GOT3 (cell line): ENCODE results near the gene OR2C3.
"Not testable (repeated sequence)": the region's sequence is repeated elsewhere in the genome, so short reads cannot be mapped to it uniquely, and the experiment has no call there.

Experiments used
- DNase-seq: peaks from one replicate; lab custom pipeline; 2025; ENCODE audit warnings: mixed read lengths; lab: John Stamatoyannopoulos, UW

OR2C3 gene

DNA sequence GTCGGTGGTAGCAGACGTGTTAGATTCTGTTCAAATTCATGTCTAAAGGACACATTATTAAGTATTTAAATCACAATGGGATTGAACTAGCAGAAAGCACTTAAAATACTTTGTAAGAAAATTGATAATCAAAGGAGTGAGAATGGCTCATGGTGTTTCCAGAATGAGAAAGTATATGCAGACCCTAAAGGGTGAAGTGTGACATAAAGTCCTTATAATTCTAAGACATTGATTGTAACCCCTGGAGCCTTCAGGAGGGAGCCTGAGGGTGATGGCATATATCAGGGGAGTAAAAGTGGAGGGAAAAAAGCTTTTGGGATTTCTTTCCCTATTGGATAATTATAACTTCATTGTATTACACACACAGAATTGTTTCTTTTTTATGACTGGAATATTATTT is at the start of gene OR2C3:
Gene OR2C3, minus strand, starts transcription at position 101 of the 400 bp plus-strand sequence. CDS start 3,929 bp downstream, outside the sequence.
- DNase-seq, result no peak

GRCh38 chr1:247578946-247579460 is 42.8 kb upstream of the OR2C3 start:
- DNase-seq, result no peak

DNA sequence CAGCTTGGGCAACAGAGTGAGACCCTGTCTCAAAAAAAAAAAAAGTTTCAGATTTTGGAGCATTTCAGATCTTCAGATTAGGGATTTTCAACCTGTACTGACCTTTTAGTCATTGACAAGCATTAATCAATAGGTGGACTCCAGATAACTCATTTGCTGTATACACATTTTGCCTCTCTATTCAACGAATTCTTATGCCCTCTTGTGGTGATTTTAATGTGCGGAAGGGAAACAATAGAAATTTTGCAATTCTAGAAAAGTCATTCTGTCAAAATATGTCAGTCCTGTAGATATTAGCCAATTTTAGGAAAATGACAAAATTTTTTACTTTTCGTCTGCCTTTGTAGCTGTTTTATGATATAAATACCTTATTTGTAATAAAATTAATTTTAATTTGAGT is 40.3 kb upstream of the OR2C3 start:
- DNase-seq, result no peak

- DNase-seq, result no peak
These were observed 38.4 kb upstream of the OR2C3 start for GRCh38 chr1:247574664-247575063.

DNA sequence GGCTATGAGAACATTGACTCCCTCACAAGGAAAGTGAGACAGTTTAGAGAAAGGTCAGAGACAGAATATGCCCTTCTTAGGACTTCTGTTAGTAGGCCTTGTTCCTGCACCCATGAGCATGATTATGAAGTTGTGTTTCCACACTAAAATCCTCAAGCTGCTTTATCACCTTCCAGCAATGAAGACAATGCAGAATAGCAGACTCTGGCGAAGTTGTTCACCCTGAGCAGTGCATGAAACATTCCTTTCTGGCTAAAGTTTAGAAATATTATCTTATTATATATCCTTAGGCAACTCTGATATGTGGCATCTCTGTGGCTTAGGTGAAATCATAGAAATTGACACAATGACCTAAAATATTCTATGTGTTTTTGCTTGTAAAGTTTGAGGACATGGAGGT is 38.0 kb upstream of the OR2C3 start:
- DNase-seq, result no peak

DNA sequence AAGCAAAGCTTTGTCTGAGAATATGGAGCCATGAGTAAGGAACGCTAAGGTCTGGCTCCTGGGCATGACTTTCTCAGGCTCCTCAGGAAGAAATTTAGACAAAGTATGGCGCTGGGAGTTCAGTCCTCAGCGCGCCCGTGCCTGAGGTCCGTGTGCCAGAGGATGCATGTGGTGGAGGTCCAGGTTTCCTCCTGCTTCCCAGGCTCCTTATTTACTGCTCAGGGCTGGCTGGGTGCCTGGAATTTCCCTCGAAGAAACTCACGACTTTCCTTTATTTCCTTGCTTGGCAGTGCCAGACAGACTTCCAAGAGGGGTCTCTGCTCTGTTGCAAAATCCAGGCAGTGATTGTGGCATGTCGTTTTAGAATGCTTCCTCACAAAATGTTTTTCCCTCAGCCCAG is 26.0 kb upstream of the OR2C3 start:
- no peak for DNase-seq

DNA sequence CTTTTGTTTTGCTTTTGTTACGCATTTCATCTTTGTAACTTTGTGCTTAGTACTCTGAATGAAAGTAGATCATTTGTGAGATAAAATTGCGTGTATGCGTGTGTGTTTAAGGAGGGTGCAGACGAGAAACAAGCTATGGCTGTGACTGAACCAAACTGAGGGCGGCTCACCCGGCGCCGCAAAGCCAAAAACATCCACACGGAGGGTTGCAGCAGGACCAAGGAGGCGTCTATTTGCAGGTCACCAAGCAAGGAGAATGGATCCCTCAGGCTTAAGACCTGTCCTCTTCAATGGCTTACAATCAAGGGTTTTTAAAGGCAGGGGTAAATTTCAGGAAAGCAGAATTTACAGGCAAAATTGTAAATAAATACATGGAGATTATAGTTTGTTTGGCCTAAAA is 25.5 kb upstream of the OR2C3 start:
- no peak for DNase-seq

- DNase-seq, result no peak
These were observed 21.9 kb upstream of the OR2C3 start for GRCh38 chr1:247557926-247558674.

DNA sequence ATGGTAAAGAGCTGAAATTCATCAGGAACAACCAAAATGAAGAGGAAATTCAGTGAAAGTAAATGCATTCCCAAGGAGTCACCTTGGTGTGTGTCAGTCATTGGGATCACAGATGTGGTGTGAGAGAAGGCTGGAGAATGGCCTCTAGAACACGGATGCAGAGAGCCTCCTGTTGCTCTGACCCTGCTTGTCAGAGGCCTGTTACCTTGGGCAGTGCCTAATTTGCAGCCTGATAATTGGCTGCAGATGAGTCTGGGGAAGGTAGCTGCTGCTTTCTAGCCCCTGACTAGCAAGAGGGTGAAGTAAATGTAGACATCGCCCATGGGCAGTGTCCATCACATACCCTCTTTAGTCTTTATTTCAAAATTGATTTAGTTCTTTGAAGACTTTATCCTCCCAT is 16.0 kb upstream of the OR2C3 start:
- no peak for DNase-seq

DNA sequence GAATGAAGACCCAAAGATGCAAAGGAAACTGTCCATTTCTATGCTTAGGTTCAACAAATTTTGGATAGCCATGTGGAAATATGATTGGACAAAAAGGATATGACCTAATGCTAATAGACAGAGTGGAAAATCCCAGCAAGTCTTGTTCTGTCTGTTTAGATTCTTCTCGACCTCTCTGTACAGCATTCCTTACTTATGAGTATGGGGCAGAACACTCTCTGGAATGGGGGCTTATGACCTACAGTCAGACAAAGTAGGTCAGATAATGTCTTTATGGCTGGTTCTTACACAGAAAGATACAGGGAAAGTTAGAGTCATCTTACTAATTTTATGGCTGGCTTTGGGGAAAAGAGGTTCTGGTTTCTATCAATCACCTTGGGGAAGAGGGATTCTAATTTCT is 15.5 kb upstream of the OR2C3 start:
- no peak for DNase-seq

DNA sequence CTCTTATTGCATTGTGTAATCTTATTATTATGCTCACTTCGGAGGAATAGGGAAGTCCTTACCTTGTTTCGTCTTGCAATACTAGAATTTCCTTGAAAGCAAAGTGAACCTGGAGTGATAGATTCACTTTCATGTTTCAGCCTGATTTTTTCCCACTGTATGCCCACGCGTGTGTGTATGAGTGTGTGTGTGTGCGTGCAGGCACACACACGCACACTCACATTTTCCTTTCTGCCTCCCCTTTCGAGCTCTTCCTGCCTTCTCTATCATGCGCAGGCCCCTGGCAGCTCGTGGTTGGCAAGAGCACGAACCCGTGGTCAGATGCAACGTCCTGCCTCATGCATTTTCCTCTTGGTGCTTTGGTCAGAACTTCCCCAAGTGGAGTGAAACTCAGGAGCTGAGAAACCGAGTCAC is 12.5 kb upstream of the OR2C3 start, which contains the start of gene GCSAML:
Gene GCSAML, plus strand, starts transcription at position 366 of the 414 bp plus-strand sequence. CDS start 58 bp downstream, outside the sequence.
- no peak for DNase-seq

- no peak for DNase-seq
These were observed 11.9 kb upstream of the OR2C3 start for GRCh38 chr1:247548092-247548491.

DNA sequence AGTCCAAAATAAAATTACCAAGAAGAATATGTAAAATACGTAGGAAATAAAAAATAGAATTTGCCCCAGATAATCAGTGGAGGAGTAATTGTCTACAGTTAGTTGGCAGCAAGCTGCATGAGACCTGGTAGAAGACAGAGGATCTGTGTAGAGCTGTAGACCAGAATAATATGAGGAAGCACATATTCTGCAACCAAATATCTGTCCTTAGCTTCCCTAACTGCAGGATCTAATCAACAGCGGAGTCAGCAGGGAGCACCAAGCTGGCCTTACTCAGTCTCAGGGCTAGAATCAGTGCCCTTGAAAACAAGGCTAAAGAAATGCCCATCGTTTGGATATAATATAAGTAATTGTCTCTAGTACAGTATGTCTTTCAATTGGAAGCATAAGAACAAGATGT is 6.6 kb upstream of the OR2C3 start:
- no peak for DNase-seq

- no peak for DNase-seq
These were observed 4.3 kb upstream of the OR2C3 start for GRCh38 chr1:247540581-247540980.

DNA sequence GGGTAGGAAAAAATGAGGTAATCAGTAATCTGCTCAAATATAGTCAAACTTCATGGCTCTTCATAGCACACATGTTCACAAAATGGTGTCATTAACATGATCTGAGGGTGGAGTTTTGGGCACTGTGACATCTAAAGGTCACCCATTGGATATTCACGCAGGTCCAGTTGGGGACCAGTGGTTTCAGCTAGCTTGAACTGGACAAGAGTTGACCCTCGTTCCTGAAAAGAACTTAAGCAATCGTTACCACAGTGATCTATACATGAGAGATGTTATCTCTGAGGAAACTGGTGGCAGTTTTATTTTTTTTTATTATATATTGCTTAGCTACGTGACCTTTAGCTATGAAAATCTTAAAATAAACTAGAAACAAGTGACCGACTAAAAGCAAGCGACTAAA is 3.0 kb upstream of the OR2C3 start:
- DNase-seq, result no peak

DNA sequence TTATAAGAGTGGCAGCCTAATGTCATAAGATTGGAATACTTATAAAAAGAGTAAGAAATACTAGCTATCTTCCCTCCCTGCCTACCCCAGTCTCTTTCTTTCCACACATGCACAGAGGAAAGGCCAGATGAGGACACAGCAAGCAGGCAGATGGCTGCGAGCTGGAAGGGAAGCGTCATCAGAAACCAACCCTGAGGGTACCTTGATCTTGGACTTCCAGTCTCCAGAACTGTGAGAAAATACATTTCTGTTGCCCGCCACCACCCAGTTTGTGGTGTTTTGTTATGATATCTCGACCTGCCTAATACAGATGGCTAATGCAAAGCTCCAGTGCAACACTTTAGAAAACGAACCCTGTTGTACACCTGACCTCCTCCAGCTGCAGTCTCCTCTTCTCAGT is 2.3 kb upstream of the OR2C3 start:
- DNase-seq, result no peak

- no peak for DNase-seq
These were observed 838 bp downstream of the OR2C3 start for GRCh38 chr1:247535402-247535801.

GRCh38 chr1:247531937-247532336 is 4.3 kb downstream of the OR2C3 start:
- DNase-seq, result no peak

- DNase-seq, result no peak
These were observed 5.5 kb downstream of the OR2C3 start for GRCh38 chr1:247530785-247531184.

GRCh38 chr1:247529771-247530355 is 6.4 kb downstream of the OR2C3 start:
- no peak for DNase-seq

DNA sequence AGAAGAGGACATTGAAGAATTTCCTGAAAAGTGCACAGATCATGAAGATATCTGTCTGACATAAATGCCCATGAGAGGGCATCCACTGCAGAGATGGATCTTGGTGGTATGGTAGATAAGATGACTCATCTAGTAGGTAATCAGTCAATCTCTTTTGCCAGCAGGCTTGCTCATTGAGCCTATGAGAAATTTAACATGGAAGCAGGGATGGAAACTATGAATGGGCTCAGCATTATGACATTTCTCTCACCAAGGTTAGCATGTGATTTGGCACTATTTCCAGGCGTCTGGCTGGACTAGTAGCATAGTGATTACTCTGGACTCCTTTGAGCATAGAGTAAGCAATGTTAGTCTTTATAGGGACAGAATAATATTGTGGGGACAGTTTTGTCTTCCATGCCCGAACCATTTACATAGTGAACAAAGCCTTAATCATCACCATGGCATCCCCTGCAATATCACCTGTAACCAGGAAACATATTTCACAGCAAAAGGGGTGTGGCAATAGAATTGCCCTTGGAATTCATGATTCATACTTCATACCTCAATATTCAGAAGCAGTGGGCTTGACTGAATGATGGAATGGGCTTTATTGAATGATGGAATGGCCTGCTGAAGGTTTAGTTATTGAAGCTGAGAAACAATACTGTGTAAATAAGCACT is 7.3 kb downstream of the OR2C3 start:
- no peak for DNase-seq

GRCh38 chr1:247521886-247522285 is 14.4 kb downstream of the OR2C3 start:
- not testable (repeated sequence) for DNase-seq

- DNase-seq, result no peak
These were observed 17.7 kb downstream of the OR2C3 start for GRCh38 chr1:247518613-247518891.
